OCI-M2 (cell line): ENCODE measurements around the gene OR1A1.
"Not testable (repeated sequence)": the region's sequence is repeated elsewhere in the genome, so short reads cannot be mapped to it uniquely, and the experiment has no call there.

Experiments
- DNase-seq: peaks from one replicate; lab custom pipeline; 2025; ENCODE audit not compliant: unreplicated experiment; lab: John Stamatoyannopoulos, UW

Gene OR1A1

GRCh38 chr17:3207367-3207766 lies at the start of gene OR1A1:
TSS of gene OR1A1 (plus strand) at chr17:3207667. CDS start at chr17:3215621, 7,954 bp downstream.
- DNase-seq = no peak

GRCh38 chr17:3167574-3167973 lies 39.9 kb upstream of the OR1A1 start:
- no peak for DNase-seq

- DNase-seq = no peak
Observed at GRCh38 chr17:3189961-3190360, 17.5 kb upstream of the OR1A1 start.

GRCh38 chr17:3197219-3197618 lies 10.2 kb upstream of the OR1A1 start, which contains the start of gene OR1A2:
TSS of gene OR1A2 (plus strand) at chr17:3197519. CDS start at chr17:3197519, 0 bp downstream.
- no peak for DNase-seq

- no peak for DNase-seq
Observed at GRCh38 chr17:3208484-3208883, 1.0 kb downstream of the OR1A1 start.

GRCh38 chr17:3213001-3213400 lies 5.5 kb downstream of the OR1A1 start:
- no peak for DNase-seq

GRCh38 chr17:3213587-3213986 lies 6.1 kb downstream of the OR1A1 start:
- DNase-seq = no peak

GRCh38 chr17:3219978-3220377 lies 12.5 kb downstream of the OR1A1 start:
- not testable (repeated sequence) for DNase-seq

GRCh38 chr17:3221850-3222249 lies 14.4 kb downstream of the OR1A1 start:
- no peak for DNase-seq

GRCh38 chr17:3222505-3222904 lies 15.0 kb downstream of the OR1A1 start:
- no peak for DNase-seq

- not testable (repeated sequence) for DNase-seq
Observed at GRCh38 chr17:3224721-3225352, 17.4 kb downstream of the OR1A1 start.

GRCh38 chr17:3232300-3232699 lies 24.8 kb downstream of the OR1A1 start:
- DNase-seq = not testable (repeated sequence)

- not testable (repeated sequence) for DNase-seq
Observed at GRCh38 chr17:3238685-3239084, 31.2 kb downstream of the OR1A1 start.

- DNase-seq = not testable (repeated sequence)
Observed at GRCh38 chr17:3241044-3241443, 33.6 kb downstream of the OR1A1 start.

- DNase-seq = not testable (repeated sequence)
Observed at GRCh38 chr17:3244841-3245240, 37.4 kb downstream of the OR1A1 start.

GRCh38 chr17:3249013-3249412 lies 41.5 kb downstream of the OR1A1 start:
- DNase-seq = not testable (repeated sequence)

GRCh38 chr17:3256575-3256974 lies 49.1 kb downstream of the OR1A1 start:
- DNase-seq = no peak

- DNase-seq = no peak
Observed at GRCh38 chr17:3260163-3260562, 52.7 kb downstream of the OR1A1 start.

- DNase-seq = no peak
Observed at GRCh38 chr17:3260600-3260999, 53.1 kb downstream of the OR1A1 start.
